NCI-H1092 treated with DMSO at 0.1 percent for 48 hours (cell line): ENCODE measurements around the gene BORCS5.
"Not testable (repeated sequence)": the region's sequence is repeated elsewhere in the genome, so short reads cannot be mapped to it uniquely, and the experiment has no call there.

Experiments used
- DNase-seq: peaks from one replicate; lab custom pipeline; 2025; lab: John Stamatoyannopoulos, UW

BORCS5 gene

GRCh38 chr12:12465522-12465921 lies 108.6 kb downstream of the BORCS5 start:
- no peak for DNase-seq

- no peak for DNase-seq
These were observed 109.3 kb downstream of the BORCS5 start for GRCh38 chr12:12466157-12466556.

- DNase-seq = no peak
These were observed 110.4 kb downstream of the BORCS5 start for GRCh38 chr12:12467264-12467663.

GRCh38 chr12:12467688-12468261 lies 110.9 kb downstream of the BORCS5 start:
- DNase-seq = no peak

GRCh38 chr12:12468575-12468974 lies 111.7 kb downstream of the BORCS5 start:
- DNase-seq = no peak

DNA sequence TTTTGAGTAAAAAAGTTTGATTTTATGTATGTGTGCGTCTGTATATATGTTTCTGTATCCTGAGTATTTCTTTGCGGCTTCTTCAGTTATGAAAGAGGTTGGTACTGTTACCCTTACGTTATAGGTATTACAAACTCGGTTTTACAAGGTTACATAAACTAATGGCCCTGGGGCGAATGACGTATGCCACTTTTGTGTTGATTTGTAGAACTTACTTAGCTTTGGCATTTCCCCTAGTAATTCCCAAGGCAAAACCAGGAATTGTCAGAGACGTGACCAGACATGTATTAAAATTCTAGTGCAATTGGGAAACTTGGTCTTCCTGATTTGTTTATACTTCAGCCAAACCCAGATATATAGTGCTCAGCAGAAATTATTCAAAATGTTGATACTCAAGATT lies 112.5 kb downstream of the BORCS5 start:
- DNase-seq = no peak

GRCh38 chr12:12470751-12471306 lies 114.0 kb downstream of the BORCS5 start:
- no peak for DNase-seq

DNA sequence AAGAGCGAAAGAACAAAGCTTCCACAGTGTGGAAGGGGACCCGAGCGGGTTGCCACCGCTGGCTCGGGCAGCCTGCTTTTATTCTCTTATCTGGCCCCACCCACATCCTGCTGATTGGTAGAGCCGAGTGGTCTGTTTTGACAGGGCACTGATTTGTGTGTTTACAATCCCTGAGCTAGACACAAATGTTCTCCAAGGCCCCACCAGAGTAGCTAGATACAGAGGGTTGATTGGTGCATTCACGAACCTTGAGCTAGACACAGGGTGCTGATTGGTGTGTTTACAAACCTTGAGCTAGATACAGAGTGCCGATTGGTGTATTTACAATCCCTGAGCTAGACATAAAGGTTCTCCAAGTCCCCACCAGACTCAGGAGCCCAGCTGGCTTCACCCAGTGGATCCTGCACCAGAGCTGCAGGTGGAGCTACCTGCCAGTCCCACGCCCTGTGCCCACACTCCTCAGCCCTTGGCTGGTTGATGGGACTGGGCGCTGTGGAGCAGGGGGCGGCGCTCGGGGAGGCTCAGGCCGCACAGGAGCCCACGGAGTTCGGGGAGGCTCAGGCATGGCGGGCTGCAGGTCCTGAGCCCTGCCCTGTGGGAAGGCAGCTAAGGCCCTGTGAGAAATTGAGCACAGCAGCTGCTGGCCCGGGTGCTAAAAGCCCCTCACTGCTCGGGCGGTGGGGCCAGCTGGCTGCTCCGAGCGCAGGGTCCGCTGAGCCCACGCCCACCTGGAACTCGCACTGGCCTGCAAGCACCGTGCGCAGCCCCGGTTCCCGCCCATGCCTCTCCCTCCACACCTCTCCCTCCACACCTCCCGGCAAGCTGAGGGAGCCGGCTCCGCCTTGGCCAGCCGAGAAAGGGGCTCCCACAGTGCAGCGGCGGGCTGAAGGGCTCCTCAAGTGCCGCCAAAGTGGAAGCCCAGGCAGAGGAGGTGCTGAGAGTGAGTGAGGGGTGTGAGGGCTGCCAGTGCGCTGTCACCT lies 115.4 kb downstream of the BORCS5 start:
- DNase-seq = not testable (repeated sequence)

DNA sequence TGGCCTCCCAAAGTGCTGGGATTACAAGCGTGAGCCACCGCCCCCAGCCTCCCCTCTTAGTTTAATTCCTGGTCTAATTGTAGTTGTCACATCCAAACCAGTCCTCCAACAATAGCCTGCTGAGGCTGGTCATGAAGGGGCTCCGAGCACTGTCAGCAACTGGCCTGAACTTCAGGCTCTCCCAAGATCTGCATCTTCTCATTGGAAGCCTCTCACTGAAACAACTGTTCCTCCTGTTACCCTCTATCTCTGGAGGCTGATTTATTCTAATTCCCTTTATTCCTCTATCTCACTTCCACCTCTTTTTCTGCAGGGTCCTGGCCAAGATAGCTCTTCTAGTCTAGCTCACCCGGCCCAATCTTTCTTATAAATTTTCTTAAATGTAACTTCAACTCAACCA lies 116.3 kb downstream of the BORCS5 start:
- no peak for DNase-seq

GRCh38 chr12:12474471-12474928 lies 117.6 kb downstream of the BORCS5 start:
- DNase-seq = no peak

- DNase-seq = no peak
These were observed 118.3 kb downstream of the BORCS5 start for GRCh38 chr12:12474931-12475795.

GRCh38 chr12:12476857-12477531 lies 120.1 kb downstream of the BORCS5 start:
- DNase-seq = peak; percentile 74

DNA sequence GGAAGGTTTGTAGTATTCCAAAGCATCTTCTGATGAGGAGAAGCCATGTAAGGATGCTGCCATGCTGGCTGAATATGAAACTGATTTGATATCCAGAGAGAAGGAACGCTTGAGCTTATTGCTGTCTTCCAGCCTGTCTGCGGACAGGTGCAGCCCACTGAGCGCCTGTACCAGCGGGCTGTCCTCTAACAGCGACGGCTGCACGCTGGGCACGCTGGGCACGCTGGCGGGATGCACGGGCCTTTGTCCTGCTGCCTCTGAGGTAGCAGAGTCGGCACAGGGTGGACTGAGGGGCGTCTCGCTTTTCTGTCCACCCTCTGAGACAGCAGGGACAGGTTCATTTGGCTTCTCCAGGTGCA lies 120.6 kb downstream of the BORCS5 start:
- no peak for DNase-seq

GRCh38 chr12:12480074-12480473 lies 123.2 kb downstream of the BORCS5 start:
- DNase-seq = no peak

DNA sequence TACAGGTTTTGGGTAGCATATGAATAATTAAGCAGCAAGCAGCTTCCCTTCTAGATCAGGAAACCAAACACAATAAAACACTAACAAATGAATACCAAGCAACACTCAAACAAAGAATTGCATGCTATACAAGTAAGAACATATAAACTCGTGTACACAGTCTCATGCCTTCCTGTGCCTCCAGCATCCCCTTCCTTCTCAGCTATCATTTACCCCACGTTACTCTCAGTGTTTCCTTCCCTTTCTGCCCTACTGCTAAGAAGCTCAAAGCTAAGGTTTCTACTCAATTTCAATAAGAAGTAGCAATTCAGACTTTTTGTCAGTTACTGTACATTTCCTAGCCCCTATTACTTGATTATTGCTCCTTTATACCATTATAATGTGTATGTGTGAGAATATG lies 124.8 kb downstream of the BORCS5 start:
- no peak for DNase-seq

DNA sequence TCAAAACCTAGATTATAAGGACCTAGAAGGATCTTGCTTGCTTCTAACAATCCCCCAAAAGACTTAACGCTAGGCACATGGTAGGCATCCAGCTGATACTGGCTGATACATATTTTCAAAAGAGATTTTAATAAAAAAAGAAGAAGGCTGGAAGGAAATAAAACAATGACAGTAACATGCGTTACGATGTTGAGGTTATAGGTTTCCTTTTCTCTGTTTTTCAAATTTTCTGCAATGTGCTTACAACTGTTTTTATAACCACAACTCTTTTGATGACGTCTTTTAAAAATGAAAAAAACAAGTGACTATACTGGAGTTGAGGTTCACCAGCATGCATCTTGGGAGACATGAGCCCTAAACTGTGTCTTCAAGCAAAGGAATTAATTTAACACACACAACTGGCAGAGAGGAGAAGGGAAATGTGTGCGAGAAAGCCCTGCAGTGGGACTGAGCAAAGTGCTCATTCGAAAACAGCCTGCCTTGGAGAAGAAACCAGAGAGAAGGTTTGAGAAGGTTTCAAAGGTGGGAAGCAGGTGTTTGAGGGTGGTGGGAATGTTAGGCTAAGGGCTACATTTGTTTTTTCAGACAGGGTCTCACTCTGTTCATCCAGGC lies 125.4 kb downstream of the BORCS5 start:
- no peak for DNase-seq

DNA sequence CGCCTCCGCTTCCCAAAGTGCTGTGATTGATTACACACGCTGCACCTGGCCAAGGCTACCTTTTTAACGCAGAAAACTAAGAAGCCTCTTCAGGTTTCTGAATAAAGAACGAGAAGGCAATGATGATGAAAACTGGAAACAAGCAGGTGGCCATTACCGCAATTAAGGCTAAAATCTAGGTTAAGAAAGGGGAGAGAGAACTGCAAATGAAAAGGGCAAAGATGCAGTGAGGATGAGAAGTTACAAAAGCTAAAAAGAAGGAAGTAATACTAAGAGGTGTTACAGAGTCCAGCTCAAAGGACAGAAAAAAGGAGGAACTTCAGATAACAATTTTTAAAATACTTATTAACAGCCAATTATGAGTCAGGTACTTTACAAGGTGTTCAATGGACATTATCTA lies 126.1 kb downstream of the BORCS5 start:
- DNase-seq = no peak

DNA sequence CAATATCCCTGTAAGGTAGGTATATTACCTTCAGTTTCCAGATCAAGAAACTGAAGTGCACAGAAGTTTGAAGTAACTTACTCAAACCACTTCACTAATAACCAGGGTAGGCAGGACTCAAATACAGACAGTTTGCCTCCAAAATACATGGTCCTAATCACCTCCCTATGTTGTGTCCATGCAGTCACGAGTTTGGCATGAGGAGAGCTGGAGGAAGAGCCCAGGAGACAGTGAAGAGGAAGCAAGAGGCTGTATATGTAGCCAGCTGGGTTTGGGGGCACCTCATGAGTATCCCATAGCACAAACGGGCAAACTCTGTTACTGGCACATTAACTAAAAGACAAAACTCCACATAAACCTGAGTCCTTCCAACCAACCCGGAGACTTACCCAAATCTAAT lies 126.6 kb downstream of the BORCS5 start:
- no peak for DNase-seq

DNA sequence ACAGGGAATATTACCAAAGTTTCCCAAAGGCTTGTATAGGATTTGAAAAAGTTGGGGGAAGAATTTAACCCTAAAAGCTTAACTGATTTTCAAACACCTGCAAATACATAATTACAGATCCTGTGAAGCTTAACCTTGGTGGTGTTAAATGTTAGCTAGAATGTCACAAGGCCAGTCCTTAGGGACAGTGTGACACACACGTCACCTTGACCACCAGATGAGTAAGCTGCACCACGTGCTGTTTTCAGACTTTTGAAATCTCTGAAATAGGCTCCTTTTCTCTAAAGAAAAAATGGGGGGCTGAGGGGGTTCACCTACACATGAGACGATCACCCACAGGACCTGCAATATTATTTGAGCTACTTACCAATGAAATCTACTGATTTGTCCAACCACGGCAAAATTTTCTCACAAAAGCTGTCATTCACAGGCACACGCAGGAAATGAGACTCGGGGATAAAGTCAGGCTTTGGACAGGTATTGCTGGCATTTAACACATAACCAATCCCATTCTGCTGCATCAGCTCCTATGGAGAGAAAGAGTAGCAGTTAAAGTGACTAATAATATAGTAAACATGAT lies 129.9 kb downstream of the BORCS5 start:
- DNase-seq = no peak

- no peak for DNase-seq
These were observed 130.6 kb downstream of the BORCS5 start for GRCh38 chr12:12487490-12487889.

DNA sequence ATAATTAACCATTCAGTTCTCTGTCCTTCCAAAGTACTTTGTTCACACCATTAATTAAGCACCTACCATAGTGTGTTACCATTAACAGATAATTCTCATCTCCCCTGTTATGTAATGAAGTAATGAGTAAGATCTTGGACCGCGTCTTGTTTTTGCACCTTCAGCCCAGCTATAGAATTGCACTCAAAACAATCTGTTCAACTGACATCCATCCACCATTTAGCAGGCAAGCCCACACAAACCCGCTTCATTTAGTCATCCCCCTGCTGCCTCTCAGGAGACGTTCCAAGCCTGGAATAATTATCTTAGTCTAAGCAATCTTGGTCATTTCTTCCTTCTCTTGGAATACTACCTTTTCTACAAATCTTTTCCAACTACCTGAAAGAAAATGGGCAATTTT lies 131.4 kb downstream of the BORCS5 start:
- DNase-seq = no peak
